Esophagus (tissue), 2 donors: ENCODE measurements around the gene SMAGP. TPM values are rescaled to one million over a fixed set of nuclear protein-coding genes. Genes with fewer than 3 reads are reported as not detected.
"Not testable (repeated sequence)": the region's sequence is repeated elsewhere in the genome, so short reads cannot be mapped to it uniquely, and the experiment has no call there.

ENCODE experiments used
- H3K27ac ChIP-seq, 2 donors: one replicate each; pipeline ENCODE4 v1.5.1; 2013; ENCODE audit warnings: low read depth in 2 of 2, mild to moderate bottlenecking in 2 of 2, inconsistent platforms in 1 of 2, low read length in 1 of 2, moderate library complexity in 1 of 2
- H3K27me3 ChIP-seq, 2 donors: one replicate each; pipeline ENCODE4 v1.6.1; 2013; ENCODE audit warnings: low read length in 2 of 2, control low read depth in 1 of 2, mild to moderate bottlenecking in 1 of 2; ENCODE audit not compliant: insufficient read depth in 2 of 2, control insufficient read depth in 1 of 2
- H3K36me3 ChIP-seq, 2 donors: one replicate each; pipeline ENCODE4 v1.6.1; 2013; ENCODE audit warnings: low read length in 1 of 2; ENCODE audit not compliant: control insufficient read depth in 2 of 2, insufficient read depth in 2 of 2
- H3K4me1 ChIP-seq, 2 donors: one replicate each; pipeline ENCODE4 v1.6.1; 2013; ENCODE audit warnings: low read length in 1 of 2; ENCODE audit not compliant: control insufficient read depth in 2 of 2, insufficient read depth in 2 of 2
- H3K4me3 ChIP-seq, 2 donors: one replicate each; pipeline ENCODE4 v1.5.1; 2013; ENCODE audit warnings: low read length in 2 of 2, mild to moderate bottlenecking in 2 of 2, low read depth in 1 of 2, moderate library complexity in 1 of 2
- H3K9me3 ChIP-seq, 2 donors: one replicate each; pipeline ENCODE4 v1.6.1; 2013; ENCODE audit warnings: mild to moderate bottlenecking in 2 of 2, low read depth in 1 of 2, low read length in 1 of 2, moderate library complexity in 1 of 2; ENCODE audit not compliant: control insufficient read depth in 2 of 2, insufficient read depth in 1 of 2
- whole genome bisulfite sequencing, 2 donors: extraction: QIAGEN DNeasy Blood & Tissue Kit; methylation state at CpG; one replicate each; pipeline ENCODE4 v1.1.7; 2013; 5-methylcytosine and 5-hydroxymethylcytosine counted together
- polyA plus RNA-seq, 2 donors: library from polyadenylated mRNA; stranded (reverse); fragments of 200-250 nt; gene quantifications; one replicate each; pipeline ENCODE4 v1.2.3, GENCODE V29; 2013
- donor health status: healthy with polysubstance abuse.
- donor health status: Bipolar disorder and iron deficiency.

Gene SMAGP
- polyA plus RNA-seq, 2 donors, result 75.2 to 149 TPM

DNA sequence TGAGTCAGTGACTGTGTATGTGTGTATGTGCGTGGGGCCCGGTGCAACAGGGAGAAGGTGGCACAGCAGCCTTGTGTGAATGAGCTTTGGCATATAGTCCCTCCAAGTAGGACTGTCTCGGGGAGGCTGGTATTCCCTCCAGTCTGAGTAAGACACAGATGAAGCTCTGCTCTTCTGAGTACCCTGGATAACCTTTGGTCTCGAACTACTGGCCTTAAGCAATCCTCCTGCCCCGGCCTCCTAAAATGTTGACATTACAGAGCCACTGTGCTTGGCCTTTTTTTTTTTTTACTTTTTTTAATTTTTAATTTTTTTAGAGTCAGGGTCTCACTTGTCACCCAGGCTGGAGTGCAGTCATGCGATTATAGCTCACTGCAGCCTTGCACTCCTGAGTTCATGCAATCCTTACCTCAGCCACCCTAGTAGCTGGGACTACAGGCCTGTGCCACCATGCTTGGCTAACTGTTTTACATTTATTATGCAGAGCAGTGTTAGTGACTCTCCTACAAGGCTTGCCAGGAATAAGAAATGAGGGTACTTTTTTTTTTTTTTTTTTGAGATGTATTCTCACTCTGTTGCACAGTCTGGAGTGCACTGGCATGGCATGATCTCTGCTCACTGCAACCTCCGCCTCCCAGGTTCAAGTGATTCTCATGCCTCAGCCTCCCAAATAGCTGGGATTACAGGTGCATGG lies 41.0 kb downstream of the SMAGP start:
- H3K4me1 ChIP-seq, result no peaks in the 10 kb centered on the region
- H3K27me3 ChIP-seq, result no peaks in the 10 kb centered on the region
- H3K27ac ChIP-seq, result no peak overlapping the region
- H3K4me3 ChIP-seq, result no peak overlapping the region
- no peaks in the 10 kb centered on the region for H3K36me3 ChIP-seq
- 92 to 98% methylated on average over 7 of the region's 7 CpGs for whole genome bisulfite sequencing, 2 donors
- H3K9me3 ChIP-seq, result no peaks in the 10 kb centered on the region

DNA sequence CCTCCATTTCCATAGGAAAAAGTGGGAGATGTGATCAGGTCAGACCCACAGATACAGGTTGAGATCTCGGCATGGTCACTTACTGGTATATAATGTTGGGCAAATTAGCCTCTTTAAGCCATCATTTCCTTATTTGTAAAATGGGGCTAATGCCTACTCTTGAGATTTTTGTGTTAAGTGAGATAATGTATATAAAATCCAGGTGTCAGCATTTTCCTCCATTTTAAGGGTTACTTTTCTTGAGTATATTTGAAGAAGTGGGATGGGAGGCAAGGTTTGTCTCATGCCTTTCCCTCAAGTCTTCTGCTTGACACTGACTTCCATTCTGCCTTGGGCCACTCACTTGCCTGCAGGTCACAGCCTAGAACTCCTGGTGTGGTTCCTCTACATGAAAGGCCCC lies 42.3 kb downstream of the SMAGP start:
- Histone ChIP-seq H3K27me3 (no peaks in the 10 kb centered on the region), H3K9me3 (no peaks in the 10 kb centered on the region), H3K27ac (no peak overlapping the region), H3K4me3 (no peak overlapping the region), H3K4me1 (no peaks in the 10 kb centered on the region), H3K36me3 (no peaks in the 10 kb centered on the region)
- WGBS, 2 donors, result 90 to 95% methylated on average over 1 of the region's 1 CpG

DNA sequence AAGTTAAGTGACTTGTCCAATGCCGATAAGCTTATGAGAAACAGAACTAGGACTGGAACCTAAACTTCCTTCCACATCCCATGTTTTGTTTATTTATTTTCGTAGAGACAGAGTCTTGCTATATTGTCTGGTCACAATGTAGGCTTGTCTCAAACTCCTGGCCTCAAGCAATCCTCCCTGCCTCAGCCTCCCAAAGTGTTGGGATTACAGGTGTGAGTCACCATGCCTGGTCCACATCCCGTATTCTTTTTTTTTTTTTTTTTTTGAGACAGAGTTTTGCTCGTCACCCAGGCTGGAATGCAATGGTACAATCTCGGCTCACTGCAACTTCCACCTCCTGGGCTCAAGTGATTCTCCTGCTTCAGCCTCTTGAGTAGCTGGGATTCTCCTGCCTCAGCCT lies 43.1 kb downstream of the SMAGP start:
- not testable (repeated sequence) for H3K27me3 ChIP-seq, H3K9me3 ChIP-seq, H3K4me1 ChIP-seq, H3K4me3 ChIP-seq, H3K27ac ChIP-seq, H3K36me3 ChIP-seq
- 75 to 83% methylated on average over 5 of the region's 5 CpGs for WGBS, 2 donors

DNA sequence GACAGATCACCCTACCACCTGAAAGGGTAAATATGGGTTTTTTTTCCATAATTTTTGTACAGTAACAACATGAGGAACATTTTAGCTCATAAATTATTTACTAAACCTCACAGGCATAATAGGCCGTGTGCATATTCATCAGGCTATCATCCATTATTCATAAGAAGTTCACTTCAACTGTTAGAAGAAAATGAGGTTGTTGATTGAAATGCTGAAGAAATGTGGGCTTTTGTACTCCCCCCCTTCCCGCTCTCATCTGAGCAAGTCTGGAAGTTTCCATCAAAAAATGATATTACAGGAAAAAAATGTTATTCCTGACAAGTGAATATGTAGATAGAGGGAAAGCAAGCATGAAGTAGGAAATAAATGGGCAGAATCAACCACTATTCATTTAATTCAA lies 44.4 kb downstream of the SMAGP start:
- 93 to 98% methylated on average over 2 of the region's 2 CpGs for WGBS, 2 donors
- Histone ChIP-seq H3K36me3 (no peaks in the 10 kb centered on the region), H3K4me1 (no peaks in the 10 kb centered on the region), H3K9me3 (no peaks in the 10 kb centered on the region), H3K27me3 (no peaks in the 10 kb centered on the region), H3K4me3 (no peak overlapping the region), H3K27ac (no peak overlapping the region)

DNA sequence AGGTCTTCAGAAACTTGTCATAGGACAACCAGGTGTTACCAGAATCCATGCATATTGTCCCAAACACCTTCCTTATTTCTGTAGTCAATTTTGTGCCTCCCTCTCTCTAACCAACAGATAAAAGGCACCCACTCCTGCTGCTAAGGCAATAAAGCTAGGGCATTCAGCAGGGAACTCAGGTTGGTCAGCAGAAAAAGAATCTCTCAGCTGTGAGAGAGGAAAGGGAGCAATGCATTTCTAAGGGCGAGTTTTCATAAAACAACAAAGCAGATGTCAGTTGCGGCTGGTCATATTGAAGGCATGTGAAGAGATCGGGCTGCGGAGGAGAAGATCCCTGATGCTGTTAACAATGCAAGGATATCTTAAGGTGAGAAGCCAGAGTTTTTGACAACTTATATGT lies 45.0 kb downstream of the SMAGP start:
- Histone ChIP-seq H3K27ac (no peak overlapping the region), H3K4me3 (no peak overlapping the region), H3K36me3 (no peaks in the 10 kb centered on the region), H3K27me3 (no peaks in the 10 kb centered on the region), H3K4me1 (no peaks in the 10 kb centered on the region), H3K9me3 (no peaks in the 10 kb centered on the region)
- 92 to 94% methylated on average over 4 of the region's 4 CpGs for WGBS, 2 donors

DNA sequence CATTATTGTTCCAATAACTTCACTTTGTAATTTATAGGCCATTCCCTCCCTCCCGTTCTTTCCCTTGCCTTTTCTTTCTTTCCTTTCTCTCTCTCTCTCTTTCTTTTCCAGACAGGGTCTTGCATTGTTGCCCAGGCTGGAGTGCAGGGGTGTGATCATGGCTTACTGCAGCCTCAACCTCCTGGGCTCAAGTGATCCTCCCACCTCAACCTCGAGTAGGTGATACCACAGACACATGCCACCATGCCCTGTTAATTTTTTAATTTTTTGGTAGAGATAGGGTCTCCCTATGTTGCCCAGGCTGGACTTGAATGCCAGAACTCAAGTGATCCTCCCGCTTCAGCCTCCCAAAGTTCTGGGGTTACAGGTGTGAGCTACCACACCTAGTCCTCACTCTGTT lies 45.6 kb downstream of the SMAGP start:
- WGBS, 2 donors, result 86 to 89% methylated on average over 3 of the region's 3 CpGs
- Histone ChIP-seq H3K4me3 (no peak overlapping the region), H3K9me3 (no peaks in the 10 kb centered on the region), H3K27me3 (no peaks in the 10 kb centered on the region), H3K27ac (no peak overlapping the region), H3K4me1 (no peaks in the 10 kb centered on the region), H3K36me3 (no peaks in the 10 kb centered on the region)

DNA sequence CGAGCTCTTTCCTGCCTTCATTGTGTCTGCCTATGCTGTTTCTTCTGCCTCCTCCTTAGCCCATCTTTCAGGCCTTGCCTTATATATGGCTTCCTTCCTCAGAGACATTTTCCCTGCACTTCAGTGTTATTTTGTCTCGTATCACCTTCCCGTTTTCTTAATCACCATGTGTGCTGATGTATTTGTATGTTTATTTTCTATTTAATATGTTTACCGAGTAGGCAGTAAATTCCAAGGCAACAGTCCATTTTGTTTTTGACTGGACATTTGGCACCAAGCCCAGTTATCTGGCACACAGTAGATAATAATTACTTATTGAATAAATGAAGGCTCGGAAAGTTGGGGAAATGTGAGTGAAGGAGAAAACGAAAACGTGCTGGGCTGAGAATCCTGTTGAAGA lies 47.8 kb downstream of the SMAGP start:
- Histone ChIP-seq H3K4me1 (peaks cover 3% of the 10 kb centered on the region in 2 donors), H3K27me3 (no peaks in the 10 kb centered on the region), H3K27ac (no peak overlapping the region), H3K4me3 (no peak overlapping the region), H3K36me3 (no peaks in the 10 kb centered on the region), H3K9me3 (no peaks in the 10 kb centered on the region)
- 49 to 63% methylated on average over 7 of the region's 7 CpGs for WGBS, 2 donors

DNA sequence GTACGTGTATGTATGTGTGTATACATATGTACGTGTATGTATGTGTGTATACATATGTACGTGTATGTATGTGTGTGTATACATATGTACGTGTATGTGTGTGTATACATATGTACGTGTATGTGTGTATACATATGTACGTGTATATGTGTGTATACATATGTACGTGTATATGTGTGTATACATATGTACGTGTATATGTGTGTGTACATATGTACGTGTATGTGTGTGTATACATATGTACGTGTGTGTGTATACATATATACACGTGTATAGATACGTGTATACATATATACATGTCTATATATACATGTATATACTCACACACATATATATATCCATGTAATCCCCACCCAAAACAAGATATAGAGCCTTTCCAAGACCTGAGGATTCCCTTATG lies 50.4 kb downstream of the SMAGP start:
- not testable (repeated sequence) for H3K27me3 ChIP-seq, H3K4me3 ChIP-seq, H3K36me3 ChIP-seq, H3K4me1 ChIP-seq, H3K9me3 ChIP-seq, H3K27ac ChIP-seq
- 84 to 89% methylated on average over 12 of the region's 12 CpGs for WGBS, 2 donors

DNA sequence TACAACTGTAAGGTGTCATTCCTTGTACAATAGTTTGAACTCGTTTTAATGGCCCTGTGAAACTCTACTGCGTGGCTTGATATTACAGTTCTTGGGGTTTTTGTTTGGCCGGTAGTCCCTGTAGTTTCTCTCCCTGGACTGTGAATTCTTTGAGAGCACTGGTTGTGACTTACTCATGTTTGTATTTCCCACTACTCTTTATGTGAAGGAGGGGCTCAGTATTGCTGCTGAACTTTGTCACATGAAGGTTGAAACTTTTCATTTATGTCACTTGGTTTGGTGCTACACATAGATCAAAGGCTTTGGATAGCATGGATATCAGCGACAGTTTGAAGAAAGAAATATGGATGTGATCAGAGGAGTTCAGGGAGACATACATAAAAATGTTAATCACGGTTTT lies 50.9 kb downstream of the SMAGP start:
- H3K9me3 ChIP-seq, result no peaks in the 10 kb centered on the region
- H3K27me3 ChIP-seq, result no peaks in the 10 kb centered on the region
- no peak overlapping the region for H3K4me3 ChIP-seq
- H3K36me3 ChIP-seq, result no peaks in the 10 kb centered on the region
- H3K4me1 ChIP-seq, result peaks cover 3% of the 10 kb centered on the region in 2 donors
- whole genome bisulfite sequencing, 2 donors, result 61 to 76% methylated on average over 5 of the region's 5 CpGs
- H3K27ac ChIP-seq, result no peak overlapping the region

DNA sequence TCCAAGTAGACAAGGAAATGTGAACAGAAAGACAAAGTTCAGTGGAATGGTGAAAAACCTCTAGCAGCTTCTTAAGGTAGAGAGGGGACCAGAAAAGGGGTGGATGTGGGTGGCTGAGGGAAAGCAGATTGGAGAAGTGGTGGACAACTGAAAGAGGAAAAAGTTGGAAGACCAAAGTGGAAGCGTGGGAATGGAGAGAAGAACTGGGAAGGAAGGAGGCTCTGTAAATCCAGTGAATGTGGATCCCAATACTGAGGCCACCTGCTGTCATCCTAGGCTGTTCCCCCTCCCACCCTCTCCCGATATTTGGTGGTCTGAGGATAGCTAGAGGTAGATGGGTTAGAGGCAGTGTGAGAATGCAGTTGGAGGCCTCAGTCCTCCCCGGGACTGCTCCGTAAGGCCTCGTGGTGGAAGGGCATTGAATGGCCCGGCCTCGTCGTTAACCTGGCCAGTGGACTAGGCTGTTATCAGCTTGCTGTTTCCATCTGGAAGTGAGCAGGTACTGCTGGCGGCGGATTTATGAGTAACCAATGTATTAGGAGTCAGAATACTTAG lies 51.5 kb downstream of the SMAGP start:
- Histone ChIP-seq H3K27ac (peak overlapping the region; percentile 82 to 91), H3K9me3 (no peaks in the 10 kb centered on the region), H3K36me3 (no peaks in the 10 kb centered on the region), H3K4me3 (peak overlapping the region; percentile 65 to 70), H3K4me1 (peaks cover 3% of the 10 kb centered on the region in 2 donors), H3K27me3 (no peaks in the 10 kb centered on the region)
- WGBS, 2 donors, result 38 to 51% methylated on average over 10 of the region's 10 CpGs
